ENCODE data around the gene TNFAIP8L2. TPM values are rescaled to one million over a fixed set of nuclear protein-coding genes. Genes with fewer than 3 reads are reported as not detected.
"Not testable (repeated sequence)": the region's sequence is repeated elsewhere in the genome, so short reads cannot be mapped to it uniquely, and the experiment has no call there.

The TNFAIP8L2 gene
- total RNA-seq, 1 donor from 2014 or later = not detected

- no peak for TF ChIP-seq CTCF (conservative IDR thresholded peaks at IDR 0.05)
- Mint-ChIP-seq H3K27me3 (ENCODE audit: low read depth) (peaks cover 9% of the 10 kb centered on the region), H3K27ac (ENCODE audit: unreplicated experiment) (peak within 1 kb of the TSS; percentile 98), H3K4me3 (peak within 1 kb of the TSS; percentile 100), H3K36me3 (ENCODE audit: low read depth) (no peaks in the 10 kb centered on the region), H3K9me3 (no peaks in the 10 kb centered on the region), H3K4me1 (peaks cover 34% of the 10 kb centered on the region)
- DNase-seq (ENCODE audit: low read depth, low spot score) = peak; percentile 100
These were observed 42.0 kb downstream of the TNFAIP8L2 start, which contains the start of gene PIP5K1A for GRCh38 chr1:151198254-151199127. PIP5K1A (plus strand) TSS chr1:151198552; CDS start chr1:151198997, 445 bp downstream.

GRCh38 chr1:151199873-151200581, 43.6 kb downstream of the TNFAIP8L2 start:
- Mint-ChIP-seq H3K27ac (ENCODE audit: unreplicated experiment) (peak overlapping the region; percentile 98), H3K9me3 (no peaks in the 10 kb centered on the region)

GRCh38 chr1:151205381-151205965, 49.0 kb downstream of the TNFAIP8L2 start:
- H3K4me3 Mint-ChIP-seq; H3K27me3 Mint-ChIP-seq (ENCODE audit: low read depth); H3K36me3 Mint-ChIP-seq (ENCODE audit: low read depth); H3K4me1 Mint-ChIP-seq; H3K9me3 Mint-ChIP-seq; DNase-seq (ENCODE audit: low read depth, low spot score); H3K27ac Mint-ChIP-seq (ENCODE audit: unreplicated experiment): not testable (repeated sequence)

More at GRCh38 chr1:151199873-151200581, 43.6 kb downstream of the TNFAIP8L2 start:
- Mint-ChIP-seq H3K4me1 (peaks cover 34% of the 10 kb centered on the region), H3K27me3 (ENCODE audit: low read depth) (peaks cover 2% of the 10 kb centered on the region), H3K36me3 (ENCODE audit: low read depth) (no peaks in the 10 kb centered on the region), H3K4me3 (peak overlapping the region; percentile 100)
- TF ChIP-seq CTCF (conservative IDR thresholded peaks at IDR 0.05) = no peak
- no peak for DNase-seq (ENCODE audit: low read depth, low spot score)

Other genes starting within 250 kb of the TNFAIP8L2 start
- gene SETDB1, start 230.3 kb upstream of the TNFAIP8L2 start, total RNA-seq = 77.9 and 81.6 TPM in 2 replicates
- gene CERS2, start 181.8 kb upstream of the TNFAIP8L2 start, total RNA-seq = 149 and 156 TPM in 2 replicates
- not detected in 2 replicates for gene ANXA9, start 174.4 kb upstream of the TNFAIP8L2 start, total RNA-seq
- 19.2 and 19.6 TPM in 2 replicates for gene MINDY1, start 149.7 kb upstream of the TNFAIP8L2 start, total RNA-seq
- gene PRUNE1, start 148.2 kb upstream of the TNFAIP8L2 start, total RNA-seq = 16.6 and 22.5 TPM in 2 replicates
- 0.79 and 1.1 TPM in 2 replicates for gene BNIPL, start 120.1 kb upstream of the TNFAIP8L2 start, total RNA-seq
- gene C1orf56, start 108.9 kb upstream of the TNFAIP8L2 start, total RNA-seq = 6.3 and 8.0 TPM in 2 replicates
- gene CDC42SE1, start 97.0 kb upstream of the TNFAIP8L2 start, total RNA-seq = 111 and 115 TPM in 2 replicates
- gene MLLT11, start 96.3 kb upstream of the TNFAIP8L2 start, total RNA-seq = 63.9 and 66.1 TPM in 2 replicates
- gene GABPB2, start 85.9 kb upstream of the TNFAIP8L2 start, total RNA-seq = 6.1 and 7.8 TPM in 2 replicates
- 30.7 and 33.7 TPM in 2 replicates for gene SEMA6C, start 10.0 kb upstream of the TNFAIP8L2 start, total RNA-seq
- gene LYSMD1, start 9.3 kb downstream of the TNFAIP8L2 start, total RNA-seq = 11.2 and 11.9 TPM in 2 replicates
- 48.7 and 57.1 TPM in 2 replicates for gene SCNM1, start 9.5 kb downstream of the TNFAIP8L2 start, total RNA-seq
- gene TMOD4, start 19.3 kb downstream of the TNFAIP8L2 start, total RNA-seq = 1.6 and 2.7 TPM in 2 replicates
- 134 and 135 TPM in 2 replicates for gene VPS72, start 33.5 kb downstream of the TNFAIP8L2 start, total RNA-seq
- gene PIP5K1A, start 41.9 kb downstream of the TNFAIP8L2 start, total RNA-seq = 88.7 and 96.2 TPM in 2 replicates
- gene PSMD4, start 98.1 kb downstream of the TNFAIP8L2 start, total RNA-seq = 209 and 214 TPM in 2 replicates
- gene ZNF687, start 125.7 kb downstream of the TNFAIP8L2 start, total RNA-seq = 34.9 and 39.9 TPM in 2 replicates
- 46.3 and 52.0 TPM in 2 replicates for gene PI4KB, start 170.8 kb downstream of the TNFAIP8L2 start, total RNA-seq
- 71.3 and 73.5 TPM in 2 replicates for gene RFX5, start 190.6 kb downstream of the TNFAIP8L2 start, total RNA-seq
- gene SELENBP1, start 216.1 kb downstream of the TNFAIP8L2 start, total RNA-seq = 35.9 and 36.2 TPM in 2 replicates
- 278 and 279 TPM in 2 replicates for gene PSMB4, start 242.9 kb downstream of the TNFAIP8L2 start, total RNA-seq